Measurements from ENCODE around the gene MGMT.

The MGMT gene

DNA sequence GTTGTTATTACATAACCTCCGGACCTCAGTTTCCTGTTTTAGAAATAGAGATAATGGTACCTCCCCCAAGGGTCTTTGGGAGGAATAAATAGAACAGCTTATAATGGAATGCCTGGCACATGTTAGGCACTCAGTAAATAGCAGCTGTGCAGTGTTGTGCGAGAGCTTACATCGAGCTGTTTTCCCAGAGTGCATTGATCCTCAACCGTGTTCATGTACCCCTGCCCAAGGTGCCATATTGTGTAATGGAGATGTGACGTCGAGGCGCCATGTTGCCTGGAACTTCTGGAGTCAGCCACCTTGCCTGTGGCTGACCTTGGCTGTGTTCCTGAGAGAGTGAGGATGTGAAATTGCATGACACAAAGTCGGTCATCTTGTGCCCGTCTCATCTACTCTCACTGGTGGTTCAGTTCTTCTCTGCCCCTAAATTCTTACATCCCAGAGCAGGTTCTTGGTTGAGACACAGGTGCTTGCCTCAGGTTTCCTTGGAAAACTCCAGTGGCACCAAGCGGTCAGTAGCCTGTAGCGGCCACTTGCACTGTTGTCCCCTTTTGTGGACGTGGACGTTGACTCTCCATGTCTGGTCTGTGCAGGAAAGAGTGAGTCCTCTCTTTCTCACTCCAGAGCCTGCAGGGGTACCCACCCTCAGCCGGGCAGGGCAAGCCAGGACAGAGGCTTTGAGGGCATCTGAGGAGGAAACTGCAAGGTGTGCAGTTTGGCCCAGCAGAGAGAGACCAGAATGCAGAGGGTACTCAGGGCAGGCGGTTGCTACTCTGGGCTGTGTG, 230.6 kb downstream of the MGMT start:
- DNase-seq, result no peak

DNA sequence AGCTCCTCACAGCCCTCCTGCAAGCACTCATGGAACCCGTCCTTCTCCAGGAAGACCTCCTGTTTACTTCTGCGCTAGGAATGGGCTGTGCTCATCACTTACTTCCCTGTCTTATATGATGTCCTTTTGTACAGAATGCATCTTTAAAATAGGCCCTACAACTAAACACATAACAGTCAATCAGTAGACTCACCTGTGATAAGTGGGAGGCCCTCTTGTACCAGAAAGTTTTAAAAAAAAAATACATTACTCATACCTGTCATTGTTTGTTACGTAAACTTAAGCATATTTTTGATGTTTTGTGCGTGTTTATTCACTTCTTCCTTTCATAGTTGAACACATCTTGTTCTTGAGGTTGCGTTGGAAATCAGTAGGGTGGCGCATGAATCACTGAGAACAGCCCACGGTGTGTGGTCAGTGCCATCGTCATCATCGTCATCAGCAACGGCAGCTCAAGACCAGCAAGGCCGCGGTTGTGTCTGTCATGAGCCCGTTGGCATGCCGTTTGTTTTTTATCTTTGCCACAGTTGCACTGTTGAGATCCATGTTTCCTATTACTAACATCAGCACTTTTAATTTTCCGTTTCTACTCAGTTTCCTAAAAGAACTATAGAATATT, 232.8 kb downstream of the MGMT start:
- DNase-seq, result no peak

- no peak for DNase-seq
These were observed 235.6 kb downstream of the MGMT start for GRCh38 chr10:129702605-129703004.

- DNase-seq, result no peak
These were observed 236.5 kb downstream of the MGMT start for GRCh38 chr10:129703287-129704137.

- DNase-seq, result no peak
These were observed 237.2 kb downstream of the MGMT start for GRCh38 chr10:129704225-129704624.

DNA sequence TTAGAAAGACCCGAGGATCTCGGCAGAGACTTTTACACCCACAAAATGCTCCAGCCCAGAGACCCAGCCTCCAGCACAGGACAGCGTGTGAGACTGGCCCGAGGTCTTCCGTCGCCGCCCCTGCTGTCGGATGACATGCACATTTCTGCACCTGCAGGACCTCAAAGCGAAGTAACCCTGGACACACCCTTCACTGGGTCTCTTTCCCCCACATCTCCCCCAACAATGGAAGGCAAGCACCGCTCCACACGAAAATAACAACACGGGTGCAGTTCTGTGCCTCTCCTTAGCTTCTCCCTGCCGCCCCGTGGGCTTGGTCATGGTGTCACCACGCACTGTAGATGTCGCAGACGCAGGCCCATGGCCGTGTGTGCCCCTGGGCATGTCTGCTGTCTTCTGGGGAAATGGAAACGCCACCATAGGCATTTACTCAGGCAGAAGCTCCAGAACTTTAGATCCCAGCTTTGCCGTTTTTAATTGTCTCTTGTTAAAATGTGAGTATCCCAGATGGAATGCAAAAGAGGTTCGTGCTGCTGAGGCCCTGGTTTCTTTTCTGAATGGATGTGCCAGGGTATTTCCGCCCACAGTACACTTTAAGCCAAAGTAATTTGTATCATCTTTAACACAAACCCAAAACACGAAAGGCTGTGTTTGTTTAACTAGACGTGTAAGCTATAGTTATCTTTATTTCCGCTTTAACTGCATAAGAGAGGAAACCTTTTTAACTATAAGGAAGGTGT, 237.9 kb downstream of the MGMT start:
- DNase-seq, result no peak

DNA sequence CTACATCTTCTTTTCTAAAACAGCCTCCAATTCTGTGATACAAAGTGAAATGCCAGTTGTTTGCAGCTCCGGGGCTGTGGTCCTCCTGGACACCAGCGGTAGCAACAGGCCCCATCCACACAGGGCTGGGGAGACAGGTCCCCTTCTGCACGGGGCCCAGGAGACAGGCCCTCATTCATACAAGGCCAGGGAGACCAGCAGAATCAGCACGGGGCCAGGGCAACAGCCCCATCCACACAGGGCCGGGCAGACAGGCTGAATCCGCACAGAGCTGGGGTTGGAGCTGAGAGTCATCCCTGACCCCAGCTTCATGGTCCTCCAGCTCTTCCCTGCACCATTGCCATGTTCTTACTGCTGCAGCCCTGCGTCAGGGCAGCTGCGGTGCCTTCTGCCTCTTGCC, 238.6 kb downstream of the MGMT start:
- DNase-seq, result no peak

DNA sequence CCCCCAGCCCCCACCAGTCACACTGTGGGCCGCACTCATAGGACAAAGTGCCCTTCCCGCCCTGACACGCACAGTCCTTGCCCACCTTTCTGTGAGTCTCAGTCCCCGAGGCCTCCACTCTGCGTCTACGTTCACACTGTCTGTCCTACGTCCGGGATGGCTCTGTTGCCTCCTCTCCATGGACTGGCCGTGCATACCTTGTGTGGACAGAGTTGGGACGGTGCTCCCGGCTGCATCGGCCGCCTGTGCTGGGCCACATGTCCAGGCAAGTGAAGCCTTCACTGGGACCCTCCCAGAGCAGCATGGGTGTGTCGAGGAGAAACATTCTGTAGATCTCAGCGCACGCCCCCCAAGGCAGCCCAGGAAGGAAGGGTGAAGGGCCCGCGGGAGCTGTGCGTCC, 239.0 kb downstream of the MGMT start:
- DNase-seq, result no peak

DNA sequence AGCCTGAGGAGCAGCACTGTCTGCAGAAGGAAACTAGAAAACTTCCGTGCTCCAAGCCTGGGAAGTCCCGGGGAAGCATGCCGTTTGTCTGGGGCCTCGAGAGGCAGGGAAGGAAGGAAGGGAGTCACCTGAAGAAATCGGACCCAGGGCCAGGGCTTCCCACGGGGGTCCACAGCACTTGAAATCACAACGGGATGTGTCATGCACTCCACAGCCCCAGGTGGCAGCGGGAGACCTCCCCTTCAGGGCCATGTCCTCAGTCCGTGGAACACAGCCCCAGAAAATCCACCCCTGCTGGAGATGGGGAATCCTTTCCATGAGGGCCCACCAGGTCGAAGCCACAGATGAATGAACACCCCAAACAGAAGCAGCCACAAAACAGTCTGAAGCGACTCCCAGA, 239.5 kb downstream of the MGMT start:
- DNase-seq, result no peak

DNA sequence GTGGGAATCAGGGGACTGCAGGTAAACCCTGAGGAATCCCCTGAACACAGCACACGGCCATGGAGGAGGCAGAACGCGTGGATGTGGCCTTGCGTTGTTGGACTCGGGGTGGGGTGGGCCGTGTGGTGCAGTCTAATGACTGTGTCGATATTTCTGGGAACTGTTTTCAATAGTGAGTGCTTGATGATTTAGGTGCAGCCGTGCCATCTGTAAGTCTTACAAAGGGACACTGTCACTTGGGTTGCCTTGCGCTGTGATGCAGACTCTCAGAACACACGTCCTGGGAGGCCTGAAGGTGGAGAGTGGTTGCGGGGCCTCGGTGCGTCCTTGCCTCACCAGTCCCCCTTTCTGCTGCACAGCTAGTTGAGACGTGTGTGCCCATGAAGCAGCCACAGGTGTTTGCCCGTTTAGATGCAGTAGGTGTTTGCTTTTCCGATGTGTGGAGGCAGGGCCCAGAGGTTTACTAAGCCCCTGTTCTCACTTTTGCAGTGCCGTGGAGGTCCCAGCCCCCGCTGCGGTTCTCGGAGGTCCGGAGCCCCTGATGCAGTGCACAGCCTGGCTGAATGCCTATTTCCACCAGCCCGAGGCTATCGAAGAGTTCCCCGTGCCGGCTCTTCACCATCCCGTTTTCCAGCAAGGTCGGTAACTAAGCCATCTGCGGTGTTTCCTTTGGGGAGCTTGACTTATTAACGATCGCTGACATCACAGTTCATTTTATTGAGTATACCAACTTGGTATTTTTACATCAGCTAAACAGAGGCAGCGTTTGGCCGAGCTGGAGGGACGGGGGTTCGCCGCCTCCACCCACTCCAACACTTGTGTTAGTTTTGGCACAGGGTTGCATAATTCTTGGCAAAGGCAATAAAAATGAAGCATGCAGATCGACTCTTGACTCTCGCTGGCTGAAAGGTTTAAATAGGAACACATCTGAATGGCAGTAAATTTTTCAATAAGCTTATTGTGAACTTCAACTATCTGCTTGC, 240.7 kb downstream of the MGMT start:
- DNase-seq, result no peak

DNA sequence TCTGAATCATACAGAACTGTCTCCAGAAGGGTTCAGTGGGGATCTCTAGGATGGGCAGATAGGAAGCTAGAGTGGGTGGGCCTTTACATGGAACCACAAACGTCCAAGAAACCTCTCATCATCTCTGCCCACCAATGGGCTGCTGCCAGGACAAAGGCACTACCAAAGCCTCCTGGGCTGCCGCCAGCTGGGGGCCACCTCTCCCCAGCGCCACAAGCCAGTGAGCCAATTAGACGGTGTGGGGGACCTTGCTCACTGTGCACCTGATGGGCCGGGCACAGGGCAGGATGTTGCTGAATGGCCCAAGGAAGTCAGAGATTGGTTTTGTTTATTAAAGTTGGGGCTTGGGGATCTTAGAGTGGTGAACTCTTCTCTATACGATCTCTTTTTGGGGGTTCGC, 242.1 kb downstream of the MGMT start:
- DNase-seq, result no peak

- DNase-seq, result no peak
These were observed 242.8 kb downstream of the MGMT start for GRCh38 chr10:129709627-129710509.

DNA sequence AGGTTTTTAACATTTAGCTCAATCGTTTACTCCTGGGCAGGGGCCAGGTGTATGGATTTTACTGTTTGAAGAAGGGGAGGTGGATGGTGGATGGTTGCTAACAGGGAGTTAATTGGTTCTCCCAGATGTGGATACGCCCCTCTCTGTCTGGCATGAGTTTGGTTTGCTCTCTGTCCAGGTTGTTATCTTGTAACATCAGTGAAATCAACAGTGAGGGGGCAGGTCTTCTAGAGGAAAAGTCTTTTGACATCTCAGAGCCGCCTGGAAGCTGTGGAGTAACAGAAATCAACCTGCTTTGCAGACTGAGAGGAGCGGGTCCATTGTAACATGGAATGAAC, 243.4 kb downstream of the MGMT start:
- no peak for DNase-seq

- DNase-seq, result no peak
These were observed 244.2 kb downstream of the MGMT start for GRCh38 chr10:129711291-129711690.

- no peak for DNase-seq
These were observed 245.0 kb downstream of the MGMT start for GRCh38 chr10:129712000-129712399.

DNA sequence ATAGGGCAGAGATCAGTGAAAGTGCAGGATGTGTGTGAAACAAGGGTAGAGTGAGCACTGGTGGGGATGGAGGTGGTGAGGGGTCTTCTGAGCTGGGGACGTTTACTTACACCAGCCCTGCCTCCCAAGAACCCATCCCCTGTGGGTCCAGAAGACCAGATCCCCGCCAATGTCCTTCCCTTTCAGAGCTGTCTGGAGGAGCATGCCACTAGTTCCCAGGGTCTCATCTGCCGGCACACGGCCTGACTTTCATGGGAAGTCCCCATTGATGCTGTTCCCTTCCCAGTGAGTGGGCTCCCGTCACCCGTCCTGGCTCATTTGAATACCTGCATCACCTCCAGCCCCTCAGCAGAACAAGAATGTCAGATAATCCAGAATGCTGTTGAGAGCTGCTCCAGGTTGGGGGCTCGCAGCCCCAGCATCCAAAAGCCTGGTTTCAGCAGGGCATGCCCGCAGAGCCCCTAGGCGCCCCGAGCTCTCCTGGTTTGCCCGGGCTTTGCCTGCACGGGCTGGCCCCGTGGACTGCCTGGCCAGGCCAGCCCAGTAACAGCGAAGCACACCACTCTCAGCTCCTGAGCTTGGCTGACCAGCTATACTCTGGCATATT, 246.7 kb downstream of the MGMT start:
- DNase-seq, result no peak

- no peak for DNase-seq
These were observed 248.8 kb downstream of the MGMT start for GRCh38 chr10:129715805-129716204.

DNA sequence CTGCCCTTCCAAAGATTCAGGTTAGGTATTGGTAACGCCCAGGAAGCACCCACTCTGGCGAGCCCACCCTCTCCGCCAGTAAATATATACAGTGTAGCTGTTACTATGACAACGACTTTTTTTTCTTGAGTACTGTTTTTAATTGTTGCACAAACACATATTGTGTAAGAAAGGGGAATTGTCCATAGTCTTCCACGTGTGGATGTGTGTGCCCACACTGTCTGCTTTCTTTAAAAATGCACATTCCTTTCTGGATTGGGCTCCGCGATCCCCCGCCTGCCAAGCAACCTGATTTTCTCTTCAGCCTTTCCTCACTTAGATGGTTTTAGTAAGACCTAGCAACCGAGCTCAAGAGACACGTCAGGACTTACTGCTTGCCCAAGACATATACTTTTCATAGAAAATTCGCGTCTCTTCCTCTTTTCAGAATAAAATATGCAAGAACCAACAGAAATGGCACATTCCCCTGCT, 249.2 kb downstream of the MGMT start:
- DNase-seq, result no peak

- no peak for DNase-seq
These were observed 249.8 kb downstream of the MGMT start for GRCh38 chr10:129716881-129717280.

- DNase-seq, result no peak
These were observed 250.9 kb downstream of the MGMT start for GRCh38 chr10:129717816-129718547.

Data from NCI-H1417 treated with DMSO at 0.1 percent for 48 hours (cell line).